Measurements from ENCODE around the gene RSBN1L. TPM values are rescaled to one million over a fixed set of nuclear protein-coding genes. Genes with fewer than 3 reads are reported as not detected.

RSBN1L gene
- total RNA-seq, 1 donor from 2014 or later: 10.4 TPM

- H3K27me3 Mint-ChIP-seq (ENCODE audit: low read depth): no peaks in the 10 kb centered on the region
- no peak for DNase-seq (ENCODE audit: low spot score)
- H3K4me3 Mint-ChIP-seq (ENCODE audit: unreplicated experiment): no peak overlapping the region
- peaks cover 5% of the 10 kb centered on the region for H3K36me3 Mint-ChIP-seq (ENCODE audit: low read depth)
- H3K9me3 Mint-ChIP-seq (ENCODE audit: low read depth): no peaks in the 10 kb centered on the region
- no peak for TF ChIP-seq CTCF (IDR thresholded peaks at IDR 0.05)
- no peak overlapping the region for H3K27ac Mint-ChIP-seq (ENCODE audit: unreplicated experiment)
- H3K4me1 Mint-ChIP-seq (ENCODE audit: low read depth): peaks cover 7% of the 10 kb centered on the region
Measured at GRCh38 chr7:77661816-77662215, 34.4 kb upstream of the RSBN1L start.

GRCh38 chr7:77662869-77663268, 33.4 kb upstream of the RSBN1L start:
- H3K4me1 Mint-ChIP-seq (ENCODE audit: low read depth): peaks cover 7% of the 10 kb centered on the region
- H3K36me3 Mint-ChIP-seq (ENCODE audit: low read depth): peaks cover 6% of the 10 kb centered on the region
- TF ChIP-seq CTCF (IDR thresholded peaks at IDR 0.05): no peak
- H3K27me3 Mint-ChIP-seq (ENCODE audit: low read depth): no peaks in the 10 kb centered on the region
- no peaks in the 10 kb centered on the region for H3K9me3 Mint-ChIP-seq (ENCODE audit: low read depth)
- DNase-seq (ENCODE audit: low spot score): no peak
- H3K4me3 Mint-ChIP-seq (ENCODE audit: unreplicated experiment): no peak overlapping the region
- H3K27ac Mint-ChIP-seq (ENCODE audit: unreplicated experiment): peak overlapping the region; percentile 51

GRCh38 chr7:77664715-77665114, 31.5 kb upstream of the RSBN1L start:
- H3K4me3 Mint-ChIP-seq (ENCODE audit: unreplicated experiment): no peak overlapping the region
- no peaks in the 10 kb centered on the region for H3K9me3 Mint-ChIP-seq (ENCODE audit: low read depth)
- peaks cover 6% of the 10 kb centered on the region for H3K36me3 Mint-ChIP-seq (ENCODE audit: low read depth)
- H3K4me1 Mint-ChIP-seq (ENCODE audit: low read depth): peaks cover 7% of the 10 kb centered on the region
- TF ChIP-seq CTCF (IDR thresholded peaks at IDR 0.05): no peak
- H3K27ac Mint-ChIP-seq (ENCODE audit: unreplicated experiment): no peak overlapping the region
- DNase-seq (ENCODE audit: low spot score): no peak
- H3K27me3 Mint-ChIP-seq (ENCODE audit: low read depth): no peaks in the 10 kb centered on the region

- no peaks in the 10 kb centered on the region for H3K27me3 Mint-ChIP-seq (ENCODE audit: low read depth)
- H3K4me1 Mint-ChIP-seq (ENCODE audit: low read depth): peaks cover 7% of the 10 kb centered on the region
- no peak for TF ChIP-seq CTCF (IDR thresholded peaks at IDR 0.05)
- DNase-seq (ENCODE audit: low spot score): no peak
- no peak overlapping the region for H3K27ac Mint-ChIP-seq (ENCODE audit: unreplicated experiment)
- no peaks in the 10 kb centered on the region for H3K9me3 Mint-ChIP-seq (ENCODE audit: low read depth)
- H3K36me3 Mint-ChIP-seq (ENCODE audit: low read depth): peaks cover 6% of the 10 kb centered on the region
- no peak overlapping the region for H3K4me3 Mint-ChIP-seq (ENCODE audit: unreplicated experiment)
Measured at GRCh38 chr7:77665161-77665560, 31.1 kb upstream of the RSBN1L start.

- H3K9me3 Mint-ChIP-seq (ENCODE audit: low read depth): no peaks in the 10 kb centered on the region
- H3K27me3 Mint-ChIP-seq (ENCODE audit: low read depth): no peaks in the 10 kb centered on the region
- DNase-seq (ENCODE audit: low spot score): no peak
- peaks cover 6% of the 10 kb centered on the region for H3K36me3 Mint-ChIP-seq (ENCODE audit: low read depth)
- TF ChIP-seq CTCF (IDR thresholded peaks at IDR 0.05): no peak
- no peak overlapping the region for H3K27ac Mint-ChIP-seq (ENCODE audit: unreplicated experiment)
- H3K4me1 Mint-ChIP-seq (ENCODE audit: low read depth): peaks cover 12% of the 10 kb centered on the region
- no peak overlapping the region for H3K4me3 Mint-ChIP-seq (ENCODE audit: unreplicated experiment)
Measured at GRCh38 chr7:77667459-77668086, 28.7 kb upstream of the RSBN1L start.
